ENCODE measurements around the gene KLF16. TPM values are rescaled to one million over a fixed set of nuclear protein-coding genes. Genes with fewer than 3 reads are reported as not detected.

KLF16 gene
- 12.8 TPM for polyA plus RNA-seq (2013, experiment 1 of 2)
- polyA plus RNA-seq (2013, experiment 2 of 2): 12.5 TPM

GRCh38 chr19:1863328-1863637 is at the start of gene KLF16:
Gene KLF16 (minus strand): TSS chr19:1863579. CDS start chr19:1863497, 82 bp downstream.
- H2AFZ ChIP-seq (ENCODE audit: low read length): peak within 1 kb of the TSS; percentile 97
- peak within 1 kb of the TSS; percentile 53 for H2BK15ac ChIP-seq (ENCODE audit: low read length)
- H2BK12ac ChIP-seq (ENCODE audit: low read length): no peak within 1 kb of the TSS
- no CpG with 5 or more reads among the region's 63 CpGs for WGBS, 2 donors (ENCODE audit: extremely low coverage in 2 of 2, insufficient read length in 2 of 2, insufficient replicate concordance in 1 of 2)
- peak within 1 kb of the TSS; percentile 90 to 95 for H3K4me3 ChIP-seq (ENCODE audit: low read length in 2 of 2)
- no peak within 1 kb of the TSS for H3K14ac ChIP-seq (ENCODE audit: low read length)
- peaks cover 29 to 45% of the 10 kb centered on the region in 2 donors for H3K4me1 ChIP-seq (ENCODE audit: control insufficient read depth in 2 of 2, insufficient read depth in 1 of 2, low read depth in 1 of 2, low read length in 2 of 2)
- H3K4me2 ChIP-seq (ENCODE audit: insufficient read depth, low read length, poor library complexity, severe bottlenecking): peak within 1 kb of the TSS; percentile 97
- no peak for DNase-seq (ENCODE audit: low spot score)
- peak within 1 kb of the TSS; percentile 76 for H3K27ac ChIP-seq (replicated peaks; ENCODE audit: low read length)
- H3K79me1 ChIP-seq (ENCODE audit: low read depth, low read length): peaks cover 15% of the 10 kb centered on the region
- peak within 1 kb of the TSS; percentile 88 for H3K9ac ChIP-seq (ENCODE audit: low read depth, low read length, poor library complexity)
- no peaks in the 10 kb centered on the region for H3K36me3 ChIP-seq (replicated peaks in 1 of 2; ENCODE audit: control insufficient read depth in 2 of 2, insufficient read depth in 2 of 2, low read length in 2 of 2)
- peak within 1 kb of the TSS; percentile 91 for H3K23ac ChIP-seq (ENCODE audit: low read depth, low read length, poor library complexity)
- H4K91ac ChIP-seq (ENCODE audit: low read depth, low read length, poor library complexity): no peak within 1 kb of the TSS
- H3K4ac ChIP-seq (ENCODE audit: low read length): no peak within 1 kb of the TSS
- peak within 1 kb of the TSS; percentile 99 for H2BK5ac ChIP-seq (ENCODE audit: low read length)
- no peaks in the 10 kb centered on the region for H3K9me3 ChIP-seq (replicated peaks in 1 of 2; ENCODE audit: control insufficient read depth in 2 of 2, insufficient read depth in 1 of 2, low read depth in 1 of 2, low read length in 2 of 2)
- no peak within 1 kb of the TSS for H2BK120ac ChIP-seq (ENCODE audit: low read depth, low read length)
- H4K8ac ChIP-seq (ENCODE audit: low read depth, low read length): no peak within 1 kb of the TSS
- peaks cover 7 to 44% (median 22%) of the 10 kb centered on the region in 3 experiments for H3K27me3 ChIP-seq (ENCODE audit: control insufficient read depth in 3 of 3, insufficient read depth in 3 of 3, low read depth in 1 of 3, low read length in 3 of 3)
- peak within 1 kb of the TSS; percentile 95 for H3K18ac ChIP-seq (ENCODE audit: low read length)
- peak within 1 kb of the TSS; percentile 90 for H2AK5ac ChIP-seq (ENCODE audit: low read depth, low read length)

DNA sequence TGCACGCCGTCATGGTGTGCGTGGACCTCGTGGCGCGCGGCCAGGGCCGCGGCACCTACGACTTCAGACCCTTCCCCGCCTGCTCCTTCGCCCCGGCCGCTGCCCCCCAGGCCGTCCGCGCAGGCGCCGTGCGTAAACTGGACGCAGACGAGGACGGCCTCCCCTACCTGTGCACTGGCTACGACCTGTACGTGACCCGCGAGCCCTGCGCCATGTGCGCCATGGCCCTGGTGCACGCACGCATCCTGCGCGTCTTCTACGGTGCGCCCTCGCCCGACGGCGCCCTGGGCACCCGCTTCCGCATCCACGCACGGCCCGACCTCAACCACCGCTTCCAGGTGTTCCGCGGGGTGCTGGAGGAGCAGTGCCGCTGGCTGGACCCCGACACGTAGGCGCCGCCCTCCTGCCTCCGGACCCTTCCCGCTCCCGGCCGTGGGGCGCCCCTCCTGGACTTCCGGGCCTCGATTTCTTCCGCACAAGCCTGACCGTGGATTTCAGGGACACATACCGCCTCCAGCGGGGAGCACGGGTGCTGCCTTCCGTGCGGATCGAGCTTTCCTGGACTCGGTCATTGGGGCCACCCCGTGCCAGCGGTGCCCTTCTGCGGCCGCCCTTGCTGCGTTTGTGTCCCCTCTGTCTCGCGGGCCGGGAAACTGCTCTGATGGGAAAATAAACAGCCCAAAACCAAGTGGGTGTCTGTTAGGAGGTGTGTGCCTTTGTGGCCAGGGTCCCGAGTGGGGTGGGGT is 49.6 kb upstream of the KLF16 start:
- Histone ChIP-seq H3K79me1 (ENCODE audit: low read depth, low read length) (peaks cover 41% of the 10 kb centered on the region), H2AK5ac (ENCODE audit: low read depth, low read length) (no peak overlapping the region), H3K9ac (ENCODE audit: low read depth, low read length, poor library complexity) (no peak overlapping the region), H3K27me3 (ENCODE audit: control insufficient read depth in 3 of 3, insufficient read depth in 3 of 3, low read depth in 1 of 3, low read length in 3 of 3) (no peaks in the 10 kb centered on the region), H3K4me1 (ENCODE audit: control insufficient read depth in 2 of 2, insufficient read depth in 1 of 2, low read depth in 1 of 2, low read length in 2 of 2) (no peaks in the 10 kb centered on the region), H3K18ac (ENCODE audit: low read length) (peak overlapping the region; percentile 48), H3K36me3 (replicated peaks in 1 of 2; ENCODE audit: control insufficient read depth in 2 of 2, insufficient read depth in 2 of 2, low read length in 2 of 2) (peaks cover 29 to 72% of the 10 kb centered on the region in 2 donors), H2AFZ (ENCODE audit: low read length) (no peak overlapping the region), H3K9me3 (replicated peaks in 1 of 2; ENCODE audit: control insufficient read depth in 2 of 2, insufficient read depth in 1 of 2, low read depth in 1 of 2, low read length in 2 of 2) (peaks cover 0 to 5% of the 10 kb centered on the region in 2 donors), H3K4me3 (ENCODE audit: low read length in 2 of 2) (no peak overlapping the region), H2BK5ac (ENCODE audit: low read length) (no peak overlapping the region), H3K4ac (ENCODE audit: low read length) (peak overlapping the region; percentile 37), H3K4me2 (ENCODE audit: insufficient read depth, low read length, poor library complexity, severe bottlenecking) (no peak overlapping the region), H4K8ac (ENCODE audit: low read depth, low read length) (no peak overlapping the region), H3K14ac (ENCODE audit: low read length) (peak overlapping the region; percentile 56), H2BK12ac (ENCODE audit: low read length) (peak overlapping the region; percentile 73), H3K27ac (replicated peaks; ENCODE audit: low read length) (no peak overlapping the region), H4K91ac (ENCODE audit: low read depth, low read length, poor library complexity) (no peak overlapping the region), H3K23ac (ENCODE audit: low read depth, low read length, poor library complexity) (peak overlapping the region; percentile 65), H2BK120ac (ENCODE audit: low read depth, low read length) (no peak overlapping the region), H2BK15ac (ENCODE audit: low read length) (no peak overlapping the region)
- DNase-seq (ENCODE audit: low spot score): no peak
- no CpG with 5 or more reads among the region's 77 CpGs for WGBS, 2 donors (ENCODE audit: extremely low coverage in 2 of 2, insufficient read length in 2 of 2, insufficient replicate concordance in 1 of 2)

DNA sequence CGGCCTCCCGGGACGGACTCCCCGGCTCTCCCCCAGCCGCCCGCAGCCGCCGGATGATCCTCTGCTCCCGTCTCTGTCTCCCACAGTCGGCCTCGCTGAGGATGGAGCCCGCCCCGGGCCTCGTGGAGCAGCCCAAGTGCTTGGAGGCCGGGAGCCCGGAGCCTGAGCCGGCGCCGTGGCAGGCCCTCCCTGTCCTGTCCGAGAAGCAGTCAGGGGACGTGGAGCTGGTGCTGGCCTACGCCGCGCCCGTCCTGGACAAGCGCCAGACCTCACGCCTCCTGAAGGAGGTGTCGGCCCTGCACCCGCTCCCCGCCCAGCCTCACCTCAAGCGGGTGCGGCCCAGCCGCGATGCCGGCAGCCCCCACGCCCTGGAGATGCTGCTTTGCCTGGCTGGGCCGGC is 48.6 kb upstream of the KLF16 start:
- H2AFZ ChIP-seq (ENCODE audit: low read length): no peak overlapping the region
- no peak overlapping the region for H3K4me3 ChIP-seq (ENCODE audit: low read length in 2 of 2)
- no peak overlapping the region for H2AK5ac ChIP-seq (ENCODE audit: low read depth, low read length)
- H3K9ac ChIP-seq (ENCODE audit: low read depth, low read length, poor library complexity): no peak overlapping the region
- H3K79me1 ChIP-seq (ENCODE audit: low read depth, low read length): peaks cover 50% of the 10 kb centered on the region
- no peaks in the 10 kb centered on the region for H3K27me3 ChIP-seq (ENCODE audit: control insufficient read depth in 3 of 3, insufficient read depth in 3 of 3, low read depth in 1 of 3, low read length in 3 of 3)
- H2BK12ac ChIP-seq (ENCODE audit: low read length): peak overlapping the region; percentile 3
- H4K8ac ChIP-seq (ENCODE audit: low read depth, low read length): no peak overlapping the region
- H3K36me3 ChIP-seq (replicated peaks in 1 of 2; ENCODE audit: control insufficient read depth in 2 of 2, insufficient read depth in 2 of 2, low read length in 2 of 2): peaks cover 28 to 72% of the 10 kb centered on the region in 2 donors
- no peak overlapping the region for H3K14ac ChIP-seq (ENCODE audit: low read length)
- no peak overlapping the region for H3K23ac ChIP-seq (ENCODE audit: low read depth, low read length, poor library complexity)
- peak overlapping the region; percentile 48 for H3K18ac ChIP-seq (ENCODE audit: low read length)
- peaks cover 0 to 5% of the 10 kb centered on the region in 2 donors for H3K9me3 ChIP-seq (replicated peaks in 1 of 2; ENCODE audit: control insufficient read depth in 2 of 2, insufficient read depth in 1 of 2, low read depth in 1 of 2, low read length in 2 of 2)
- H2BK120ac ChIP-seq (ENCODE audit: low read depth, low read length): no peak overlapping the region
- H2BK5ac ChIP-seq (ENCODE audit: low read length): no peak overlapping the region
- DNase-seq (ENCODE audit: low spot score): no peak
- H3K27ac ChIP-seq (replicated peaks; ENCODE audit: low read length): no peak overlapping the region
- H4K91ac ChIP-seq (ENCODE audit: low read depth, low read length, poor library complexity): no peak overlapping the region
- H3K4me1 ChIP-seq (ENCODE audit: control insufficient read depth in 2 of 2, insufficient read depth in 1 of 2, low read depth in 1 of 2, low read length in 2 of 2): no peaks in the 10 kb centered on the region
- H3K4me2 ChIP-seq (ENCODE audit: insufficient read depth, low read length, poor library complexity, severe bottlenecking): no peak overlapping the region
- H2BK15ac ChIP-seq (ENCODE audit: low read length): no peak overlapping the region
- WGBS, 2 donors (ENCODE audit: extremely low coverage in 2 of 2, insufficient read length in 2 of 2, insufficient replicate concordance in 1 of 2): no CpG with 5 or more reads among the region's 37 CpGs
- no peak overlapping the region for H3K4ac ChIP-seq (ENCODE audit: low read length)

DNA sequence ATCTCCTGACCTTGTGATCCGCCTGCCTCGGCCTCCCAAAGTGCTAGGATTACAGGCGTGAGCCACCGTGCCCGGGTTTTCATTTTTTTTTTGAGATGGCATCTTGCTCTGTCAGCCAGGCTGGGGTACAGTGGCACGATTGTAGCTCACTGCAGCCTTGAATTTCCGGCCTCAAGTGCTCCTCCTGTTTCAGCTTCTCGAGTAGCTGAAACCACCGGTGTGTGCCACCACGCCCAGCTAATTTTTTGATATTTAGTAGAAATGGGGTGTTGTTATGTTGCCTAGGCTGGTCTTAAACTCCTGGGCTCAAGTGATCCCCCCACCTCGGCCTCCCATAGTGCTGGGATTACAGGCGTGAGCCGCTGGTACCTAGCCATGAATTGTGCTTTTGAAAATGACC is 47.7 kb upstream of the KLF16 start:
- H2BK5ac ChIP-seq (ENCODE audit: low read length): no peak overlapping the region
- no peak overlapping the region for H3K27ac ChIP-seq (replicated peaks; ENCODE audit: low read length)
- no peak overlapping the region for H2AK5ac ChIP-seq (ENCODE audit: low read depth, low read length)
- no peaks in the 10 kb centered on the region for H3K4me1 ChIP-seq (ENCODE audit: control insufficient read depth in 2 of 2, insufficient read depth in 1 of 2, low read depth in 1 of 2, low read length in 2 of 2)
- H4K8ac ChIP-seq (ENCODE audit: low read depth, low read length): no peak overlapping the region
- H3K18ac ChIP-seq (ENCODE audit: low read length): no peak overlapping the region
- H3K9ac ChIP-seq (ENCODE audit: low read depth, low read length, poor library complexity): no peak overlapping the region
- no peak overlapping the region for H2AFZ ChIP-seq (ENCODE audit: low read length)
- no peak overlapping the region for H3K4me2 ChIP-seq (ENCODE audit: insufficient read depth, low read length, poor library complexity, severe bottlenecking)
- H3K4ac ChIP-seq (ENCODE audit: low read length): no peak overlapping the region
- H3K4me3 ChIP-seq (ENCODE audit: low read length in 2 of 2): no peak overlapping the region
- H2BK15ac ChIP-seq (ENCODE audit: low read length): no peak overlapping the region
- no peak overlapping the region for H2BK12ac ChIP-seq (ENCODE audit: low read length)
- no peak overlapping the region for H4K91ac ChIP-seq (ENCODE audit: low read depth, low read length, poor library complexity)
- H2BK120ac ChIP-seq (ENCODE audit: low read depth, low read length): no peak overlapping the region
- DNase-seq (ENCODE audit: low spot score): no peak
- no peak overlapping the region for H3K14ac ChIP-seq (ENCODE audit: low read length)
- no peak overlapping the region for H3K23ac ChIP-seq (ENCODE audit: low read depth, low read length, poor library complexity)
- peaks cover 49% of the 10 kb centered on the region for H3K79me1 ChIP-seq (ENCODE audit: low read depth, low read length)
- no CpG with 5 or more reads among the region's 13 CpGs for WGBS, 2 donors (ENCODE audit: extremely low coverage in 2 of 2, insufficient read length in 2 of 2, insufficient replicate concordance in 1 of 2)
- peaks cover 25 to 71% of the 10 kb centered on the region in 2 donors for H3K36me3 ChIP-seq (replicated peaks in 1 of 2; ENCODE audit: control insufficient read depth in 2 of 2, insufficient read depth in 2 of 2, low read length in 2 of 2)
- no peaks in the 10 kb centered on the region for H3K27me3 ChIP-seq (ENCODE audit: control insufficient read depth in 3 of 3, insufficient read depth in 3 of 3, low read depth in 1 of 3, low read length in 3 of 3)
- peaks cover 0 to 5% of the 10 kb centered on the region in 2 donors for H3K9me3 ChIP-seq (replicated peaks in 1 of 2; ENCODE audit: control insufficient read depth in 2 of 2, insufficient read depth in 1 of 2, low read depth in 1 of 2, low read length in 2 of 2)
